ENCODE data around the gene SLC45A3. TPM values are rescaled to one million over a fixed set of nuclear protein-coding genes. Genes with fewer than 3 reads are reported as not detected.

The SLC45A3 gene
- total RNA-seq, 1 donor from 2014 or later: 2.0 TPM

DNA sequence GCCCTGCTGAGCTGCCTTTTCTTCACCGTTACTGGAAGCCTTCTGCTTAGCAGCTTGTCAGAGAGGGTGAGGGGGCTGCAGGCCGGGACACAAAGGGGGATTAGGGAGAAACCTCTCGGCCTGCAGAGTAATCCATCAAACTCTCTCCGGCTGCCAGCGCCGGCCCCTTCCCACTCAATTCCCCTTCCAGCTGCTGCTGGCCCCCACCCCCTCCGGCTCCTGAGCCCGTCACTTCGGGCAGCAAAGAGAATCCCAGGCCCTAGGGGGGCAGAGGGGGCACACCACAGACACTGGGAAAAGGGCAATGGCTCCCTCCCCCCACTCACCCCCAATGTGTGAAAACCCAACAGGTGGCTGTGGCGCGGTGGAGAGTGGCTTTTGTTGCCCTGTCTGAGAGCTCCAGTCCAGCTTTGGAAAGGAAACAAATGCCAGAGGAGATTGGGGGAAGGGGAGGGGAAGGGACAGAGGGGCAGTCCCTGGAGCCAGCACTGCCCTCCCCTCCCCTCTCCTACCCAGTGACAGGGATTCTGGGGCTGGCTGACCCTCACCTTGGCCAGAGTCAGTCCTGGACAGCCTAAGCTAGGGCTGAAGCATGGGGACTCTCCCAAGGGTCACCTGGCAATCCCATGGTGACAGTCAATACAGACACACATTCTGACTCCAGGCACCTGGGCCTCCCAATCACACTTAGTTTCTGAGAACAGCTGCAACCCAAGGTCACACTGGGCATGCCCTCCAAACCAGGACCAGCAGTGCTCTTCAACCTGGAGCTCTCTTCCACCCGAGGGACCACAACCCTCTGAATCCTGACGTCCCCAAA, 9.5 kb downstream of the SLC45A3 start:
- no peak for FAIRE-seq
- no peak for DNase-seq (ENCODE audit: low spot score in 2 of 2)

DNA sequence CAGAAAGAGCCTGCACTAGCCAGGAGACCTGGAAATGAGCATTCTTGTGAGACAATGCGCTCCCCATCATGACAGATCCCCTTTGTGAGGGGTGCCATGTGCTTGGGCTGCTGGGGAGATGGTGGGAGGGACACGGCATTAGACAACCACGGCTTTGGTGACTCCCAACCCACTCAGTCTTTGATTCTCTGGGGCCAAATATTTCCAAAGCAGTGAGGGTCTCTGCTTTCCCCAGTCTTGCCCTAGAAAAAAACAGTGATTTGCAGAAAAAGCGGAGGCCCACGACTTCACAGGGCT, 10.2 kb downstream of the SLC45A3 start:
- no peak for DNase-seq (ENCODE audit: low spot score in 2 of 2)
- FAIRE-seq: no peak

DNA sequence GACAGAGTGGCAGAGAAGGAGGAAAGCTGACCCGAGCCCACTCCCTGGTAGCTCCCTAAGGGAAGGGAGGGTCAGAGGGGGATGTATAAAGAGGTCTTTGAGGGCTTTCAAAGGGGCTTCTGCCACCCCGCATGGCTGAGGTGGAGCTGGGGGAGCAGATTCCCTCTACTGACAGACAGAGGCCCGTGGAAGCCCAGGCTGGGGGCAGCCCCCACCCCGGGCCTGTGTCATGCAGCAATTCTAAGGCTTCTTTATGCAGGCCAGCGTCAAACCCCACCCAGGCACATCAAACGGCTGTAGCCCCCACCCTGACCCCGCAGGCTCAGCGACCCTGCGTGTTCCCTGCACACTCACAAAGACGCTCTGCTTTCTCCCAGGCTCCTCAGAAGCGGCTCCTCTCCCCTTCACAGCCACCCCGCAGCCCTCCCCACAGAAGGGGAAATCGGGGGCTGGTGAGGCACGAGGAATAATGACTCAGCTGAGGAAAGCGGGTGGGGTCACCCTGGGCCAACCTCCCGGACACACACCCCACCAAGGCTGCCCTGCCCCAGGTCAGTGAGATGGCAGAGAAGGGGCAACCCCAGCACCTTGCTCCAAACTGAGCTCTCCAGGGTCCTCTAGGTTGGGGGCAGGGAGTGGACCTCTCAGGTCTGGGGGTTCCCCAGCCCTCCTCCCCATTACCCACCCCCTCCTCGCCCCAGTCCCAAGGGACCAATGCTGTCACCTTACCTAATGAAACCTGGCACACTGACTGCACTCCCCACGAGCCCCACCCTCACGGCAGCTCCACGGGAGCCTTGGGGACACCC, 10.8 kb downstream of the SLC45A3 start:
- FAIRE-seq (no peak), DNase-seq (ENCODE audit: low spot score in 2 of 2) (no peak)

DNA sequence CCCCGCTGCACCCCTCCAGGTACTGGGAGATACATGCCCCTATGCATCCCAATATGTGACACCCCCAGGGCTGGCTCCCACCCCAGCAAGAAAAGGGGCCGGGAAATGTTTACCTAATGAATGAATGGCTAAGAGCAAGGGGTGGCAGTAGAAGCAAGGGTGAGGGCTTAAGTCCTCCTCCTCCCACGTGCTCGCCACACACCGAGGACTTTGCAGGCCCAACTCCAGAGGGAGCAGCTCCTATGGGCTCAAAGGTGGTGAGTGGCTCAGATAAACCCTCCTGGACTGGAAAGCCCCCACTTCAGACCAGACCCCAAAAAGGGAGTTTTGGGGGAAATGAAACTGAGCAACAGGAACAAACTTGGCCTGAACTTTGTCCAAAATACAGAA, 11.4 kb downstream of the SLC45A3 start:
- FAIRE-seq (no peak), DNase-seq (ENCODE audit: low spot score in 2 of 2) (no peak)

DNA sequence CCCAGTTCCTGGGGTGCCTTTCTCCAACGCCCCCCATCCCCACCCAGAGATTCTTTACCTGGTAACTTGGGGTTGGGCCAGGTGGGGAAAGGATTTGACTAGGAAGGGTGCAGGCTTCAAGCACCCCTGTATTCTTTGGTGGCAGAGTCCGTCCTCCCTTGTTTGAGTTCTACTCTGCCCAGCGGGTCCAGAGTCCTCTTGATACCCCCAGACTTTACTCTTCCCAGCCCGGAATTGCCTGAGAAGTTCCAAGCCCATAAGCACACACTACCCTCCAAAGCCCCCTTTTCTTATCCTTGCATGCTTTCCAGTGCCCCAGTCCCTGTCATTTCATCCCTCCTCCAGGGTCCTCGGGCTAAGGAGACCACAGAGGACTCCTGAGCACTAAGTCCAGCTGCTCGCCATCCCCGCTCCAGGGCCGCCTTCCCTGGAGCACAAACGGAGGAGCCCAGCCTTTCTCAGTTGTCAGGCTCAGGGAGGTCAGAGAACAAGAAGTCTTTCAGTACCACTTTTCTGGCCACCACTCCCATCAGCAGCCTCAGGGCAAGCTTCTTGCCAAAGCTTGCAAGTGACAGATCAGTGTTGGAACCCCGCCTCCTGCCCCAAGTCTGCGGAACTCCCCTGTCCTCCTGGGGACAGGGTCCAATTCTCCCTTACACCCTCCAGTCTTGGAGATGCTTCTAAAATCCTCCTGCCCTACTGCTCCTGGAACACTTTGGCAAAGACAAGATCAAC, 12.2 kb downstream of the SLC45A3 start:
- peak in 1 of 2 donors; percentile 35 for DNase-seq (ENCODE audit: low spot score in 2 of 2)
- no peak for FAIRE-seq

DNA sequence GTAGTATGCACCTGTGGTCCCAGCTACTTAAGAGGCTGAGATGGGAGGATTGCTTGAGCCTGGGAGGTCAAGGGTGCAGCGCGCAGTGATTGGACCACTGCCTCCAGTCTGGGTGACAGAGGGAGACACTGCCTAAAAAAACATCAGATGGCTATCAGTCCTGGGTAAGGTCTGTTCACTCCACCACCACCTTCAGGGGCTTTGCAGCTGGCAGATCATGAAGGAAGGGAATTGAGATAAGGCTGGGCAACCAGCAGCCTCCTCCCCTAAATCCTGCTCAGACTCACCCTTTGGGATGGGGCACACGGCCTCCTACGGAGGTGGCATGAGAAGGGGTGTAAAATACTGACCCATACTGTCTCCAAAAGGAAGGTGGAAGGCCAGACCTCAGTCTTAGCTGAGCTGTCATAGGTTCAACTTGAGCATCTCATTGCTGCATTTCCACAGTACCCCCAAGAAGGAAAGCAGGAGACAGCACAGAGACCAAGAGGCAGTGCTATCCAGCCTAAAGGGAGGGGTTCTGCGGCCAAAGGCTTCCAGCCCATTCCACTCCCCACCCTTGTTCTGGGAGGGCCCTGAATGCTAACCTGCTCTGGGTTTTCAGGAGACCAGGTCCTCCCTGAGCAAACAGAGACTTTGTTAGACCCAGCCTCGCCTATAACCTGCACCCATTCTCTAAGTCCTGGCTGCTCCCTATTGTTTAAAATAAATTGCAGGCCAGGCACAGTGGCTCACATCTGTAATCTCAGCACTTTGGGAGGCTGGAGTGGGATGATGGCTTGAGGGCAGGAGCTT, 13.7 kb downstream of the SLC45A3 start:
- DNase-seq (ENCODE audit: low spot score in 2 of 2) (no peak), FAIRE-seq (no peak)

DNA sequence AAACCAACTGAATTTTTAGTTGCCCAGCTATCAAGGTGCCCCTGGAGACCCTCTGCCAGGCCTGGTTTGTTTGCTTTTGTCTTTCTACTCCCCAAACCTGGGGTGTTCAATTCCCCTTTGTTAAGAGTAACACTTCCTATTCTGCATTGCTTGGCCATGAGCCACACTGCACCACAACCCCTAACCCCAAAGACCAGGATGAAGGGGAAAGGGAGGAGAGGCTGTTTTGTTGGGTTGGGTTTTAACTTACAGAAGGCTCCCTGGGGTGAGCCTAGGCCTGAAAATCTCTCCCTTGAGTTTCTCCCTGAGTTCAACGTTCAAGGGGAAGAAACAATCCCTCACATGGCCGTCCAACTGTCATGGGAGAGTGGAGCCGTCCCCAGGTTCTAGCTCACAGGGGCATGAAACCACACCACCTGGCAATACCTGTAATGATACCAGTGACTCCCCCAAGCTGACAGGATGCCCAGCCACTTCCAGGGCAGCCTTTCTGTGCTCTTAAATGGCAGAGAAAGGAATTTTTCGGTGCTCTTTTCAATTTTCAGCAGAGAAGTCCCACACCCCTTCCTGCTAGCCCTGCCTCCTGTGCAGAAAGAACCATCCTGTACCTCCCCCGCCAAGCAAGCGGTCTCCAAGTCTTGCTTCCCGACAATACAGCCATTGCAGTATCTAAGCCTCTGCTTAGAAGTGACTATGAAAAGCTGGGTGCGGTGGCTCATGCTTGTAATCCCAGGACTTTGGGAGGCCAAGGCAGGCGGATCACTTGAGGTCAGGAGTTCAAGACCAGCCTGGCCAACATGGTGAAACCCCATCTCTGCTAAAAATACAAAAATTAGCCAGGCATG, 14.9 kb downstream of the SLC45A3 start:
- no peak for FAIRE-seq
- DNase-seq (ENCODE audit: low spot score in 2 of 2): peak in 1 of 2 donors; percentile 10

DNA sequence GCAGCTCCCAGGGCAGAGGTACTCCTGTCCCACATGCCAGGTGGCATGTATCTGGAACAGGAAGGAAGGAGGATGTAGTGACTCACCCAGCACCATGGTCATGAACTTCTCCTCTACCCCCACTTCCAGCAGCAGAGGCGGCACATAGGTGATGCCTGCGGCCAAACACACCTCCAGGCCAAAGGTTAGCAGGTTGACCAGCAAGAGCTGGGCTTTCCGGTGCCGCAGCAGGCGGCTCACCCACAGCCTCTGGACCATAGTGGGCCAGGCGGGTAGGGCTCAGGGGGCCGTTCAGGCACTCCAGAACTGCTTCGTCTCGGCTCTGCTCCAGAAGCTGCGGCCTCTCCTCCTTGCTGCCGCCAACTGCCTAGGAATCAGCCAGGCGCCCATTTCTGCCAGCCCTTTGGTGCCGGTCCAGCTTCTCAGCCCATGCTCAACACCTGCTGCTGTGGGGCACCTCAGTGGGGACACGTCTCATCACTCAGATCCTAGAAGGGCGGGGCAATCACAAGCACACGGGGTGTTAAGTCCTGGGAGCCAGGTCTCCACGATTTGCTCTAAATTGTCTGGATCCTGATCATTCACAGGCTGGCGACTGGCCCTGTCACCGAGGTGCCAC, 15.8 kb downstream of the SLC45A3 start:
- FAIRE-seq (no peak), DNase-seq (ENCODE audit: low spot score in 2 of 2) (peak in 1 of 2 donors; percentile 7)

DNA sequence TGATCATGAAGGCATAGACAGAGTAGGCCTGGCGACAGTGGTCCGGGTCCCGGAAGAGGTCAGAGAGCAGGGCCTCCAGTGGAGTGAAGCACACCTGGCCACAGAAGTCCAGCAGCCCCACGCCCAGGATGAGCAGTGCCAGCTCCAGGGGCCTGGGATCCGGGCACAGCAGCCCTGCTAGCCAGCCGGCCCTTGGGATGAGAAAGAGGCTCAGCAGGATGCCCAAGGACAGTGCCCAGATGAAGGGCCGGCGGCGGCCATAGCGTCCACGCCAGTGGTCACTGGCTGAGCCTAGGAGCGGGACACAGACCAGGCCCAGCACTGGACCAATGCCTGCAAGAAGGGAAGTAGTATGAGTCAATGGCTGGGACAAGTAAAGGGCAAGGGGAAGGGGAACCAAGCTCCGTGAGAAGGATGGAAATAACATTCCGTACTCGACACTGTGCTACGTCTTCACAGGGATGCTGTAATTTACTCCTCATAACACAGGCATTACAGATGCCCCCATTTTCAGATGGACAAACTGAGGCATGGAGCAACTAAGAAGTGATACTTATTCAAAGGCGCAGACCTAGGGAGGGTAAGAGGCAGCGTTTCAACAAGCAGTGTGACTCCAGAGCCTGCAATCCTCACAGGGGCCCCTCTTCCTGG, 16.9 kb downstream of the SLC45A3 start:
- DNase-seq (ENCODE audit: low spot score in 2 of 2): peak in 1 of 2 donors; percentile 19
- no peak for FAIRE-seq

DNA sequence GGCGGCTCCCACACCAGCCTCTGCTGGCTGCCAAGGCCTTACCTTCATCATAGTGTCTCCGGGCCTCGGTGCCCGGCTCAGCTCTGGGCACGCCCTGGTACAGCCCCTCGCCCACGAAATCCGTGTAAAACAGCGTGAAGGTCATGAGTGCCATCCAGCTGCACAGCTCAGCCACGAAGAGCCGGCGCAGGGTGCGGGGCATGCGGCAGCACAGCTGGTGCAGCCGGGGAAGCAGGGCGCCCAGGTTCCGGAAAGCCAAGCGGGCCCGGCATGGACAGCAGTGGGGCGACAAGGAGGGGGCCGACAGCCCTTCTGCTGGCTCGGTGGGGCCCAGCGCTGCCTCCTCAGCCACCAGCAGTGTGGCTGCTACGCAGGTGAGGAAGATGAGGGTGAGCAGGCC, 17.5 kb downstream of the SLC45A3 start:
- FAIRE-seq (no peak), DNase-seq (ENCODE audit: low spot score in 2 of 2) (no peak)

DNA sequence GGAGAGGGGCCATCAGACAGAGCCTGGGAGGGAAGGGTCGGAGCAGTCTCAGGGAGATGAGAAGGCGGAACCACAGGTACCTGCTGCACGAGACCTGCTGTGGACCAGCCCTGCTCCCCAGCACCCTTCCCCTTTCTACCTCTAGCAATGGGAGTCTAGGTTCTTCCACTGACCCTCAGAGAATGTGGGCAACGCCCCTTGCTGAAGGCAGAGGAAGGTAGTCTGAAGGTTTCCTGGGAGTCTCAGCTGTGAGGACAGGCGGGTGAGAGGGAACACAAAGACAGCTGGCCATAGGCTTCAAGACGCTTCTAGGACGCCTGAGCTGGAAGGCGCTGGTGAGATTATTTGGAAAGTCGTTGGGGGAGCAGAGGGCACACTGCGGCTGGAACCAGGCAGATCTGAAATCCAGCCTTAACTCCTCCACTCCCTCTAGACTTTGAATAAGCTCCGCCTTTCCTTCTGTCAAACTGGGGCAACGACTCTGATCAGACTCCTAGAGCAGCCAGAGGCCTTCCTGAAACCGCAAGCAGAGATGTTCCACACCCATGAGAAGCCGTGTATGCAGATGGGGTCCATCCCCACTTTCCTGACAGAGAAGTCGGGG, 18.1 kb downstream of the SLC45A3 start:
- no peak for FAIRE-seq
- peak in 1 of 2 donors; percentile 6 for DNase-seq (ENCODE audit: low spot score in 2 of 2)

DNA sequence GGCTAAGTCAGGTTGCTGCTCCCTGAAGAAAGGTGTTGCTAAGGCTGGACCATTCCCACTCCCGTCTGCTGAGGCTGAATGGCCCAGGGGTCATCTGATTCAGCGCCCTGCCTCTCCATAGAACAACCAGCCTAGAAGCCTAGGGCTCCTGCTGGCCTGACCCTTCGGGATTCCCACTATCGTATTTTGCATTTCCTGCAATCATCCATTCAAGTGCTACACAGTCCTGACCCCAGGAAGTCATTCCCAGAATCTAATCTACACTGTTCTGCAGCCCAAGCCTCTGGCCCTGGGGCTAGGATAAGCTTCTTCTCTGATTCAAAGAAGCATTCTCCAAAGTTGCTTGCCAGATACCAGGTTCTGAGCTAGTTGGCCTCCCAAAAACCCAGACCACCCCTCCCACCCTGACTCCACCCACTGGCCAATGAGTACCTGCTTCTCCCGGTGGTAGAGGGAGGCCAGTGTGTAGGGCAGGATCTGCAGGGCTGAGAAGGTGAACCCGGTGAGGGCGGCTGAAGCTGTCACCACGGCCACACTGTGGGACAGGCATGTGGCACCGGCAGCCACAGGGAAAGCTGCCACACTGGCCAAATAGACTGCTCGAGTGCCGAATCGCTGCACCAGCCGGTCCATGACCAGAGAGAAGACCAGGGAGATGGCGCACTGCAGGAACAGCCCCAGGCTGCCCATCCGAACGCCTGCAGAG, 18.7 kb downstream of the SLC45A3 start:
- DNase-seq (ENCODE audit: low spot score in 2 of 2): peak in 1 of 2 donors; percentile 17
- no peak for FAIRE-seq

DNA sequence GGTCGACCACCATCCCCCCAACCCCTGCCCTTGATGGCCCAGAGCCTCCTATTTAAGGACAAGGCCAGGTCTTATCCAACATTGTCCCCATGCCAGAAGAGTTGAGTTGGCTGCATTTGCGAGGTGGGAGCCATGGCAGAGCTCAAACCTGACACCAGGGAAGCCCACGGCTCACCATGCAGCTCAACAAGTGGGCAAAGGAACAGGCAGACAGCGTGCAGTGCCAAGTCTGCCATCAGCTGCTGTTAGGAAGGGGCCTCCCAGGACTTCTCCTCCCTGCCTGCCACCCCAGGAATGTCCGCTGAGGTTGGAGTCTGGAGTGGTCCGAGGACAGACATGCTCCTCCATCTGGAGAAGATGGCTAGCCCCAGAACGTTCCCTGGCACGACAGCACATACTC, 19.9 kb downstream of the SLC45A3 start:
- DNase-seq (ENCODE audit: low spot score in 2 of 2) (no peak), FAIRE-seq (no peak)

DNA sequence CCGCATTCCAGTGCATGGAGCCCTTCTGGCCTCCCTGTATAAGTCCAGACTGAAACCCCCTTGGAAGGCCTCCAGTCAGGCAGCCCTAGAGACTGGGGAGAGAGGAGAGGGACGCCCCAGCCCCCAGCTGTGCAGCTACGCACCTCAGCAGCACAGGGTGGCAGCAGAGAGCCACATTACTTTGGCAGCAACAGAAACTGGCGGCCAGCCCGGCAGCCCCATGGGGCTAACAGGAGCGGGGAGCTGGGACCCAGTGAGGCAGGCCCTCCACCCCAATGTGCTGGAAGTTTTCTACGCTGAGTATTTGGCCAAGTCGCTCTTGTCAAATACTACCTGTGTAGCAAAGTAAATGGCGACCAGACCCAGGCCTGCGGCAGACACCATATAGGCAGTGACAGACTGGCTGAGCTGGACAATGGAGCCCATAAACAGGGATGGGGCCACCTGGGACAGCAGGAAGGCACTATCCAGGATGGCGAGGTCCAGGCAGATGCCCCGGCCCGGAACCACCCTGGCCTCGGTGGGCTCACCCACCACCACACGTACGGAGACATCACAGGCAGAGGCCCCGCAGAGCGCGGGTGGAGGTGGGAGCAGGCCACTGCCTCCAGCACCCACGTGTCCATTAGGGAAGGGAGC, 21.2 kb downstream of the SLC45A3 start:
- FAIRE-seq: no peak
- peak; percentile 78 to 90 for DNase-seq (ENCODE audit: low spot score in 2 of 2)

DNA sequence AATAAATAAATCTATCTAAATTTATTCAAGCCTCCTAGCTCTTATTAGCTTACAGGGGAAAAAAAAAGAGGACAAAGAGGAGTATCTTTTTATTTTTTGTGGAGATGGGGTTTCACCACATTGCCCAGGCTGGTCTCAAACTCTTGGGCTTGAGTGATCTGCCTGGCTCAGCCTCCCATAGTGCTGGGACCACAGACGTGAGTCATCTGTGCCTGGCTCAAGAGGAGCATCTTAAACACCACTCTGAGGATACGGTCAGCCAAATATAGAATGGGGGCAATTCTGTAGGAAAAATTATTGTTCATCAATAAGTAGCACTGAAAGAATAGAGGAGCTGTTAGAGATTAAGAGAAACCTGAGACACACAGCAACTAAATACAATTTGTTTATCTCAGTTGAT, 24.1 kb downstream of the SLC45A3 start:
- DNase-seq (ENCODE audit: low spot score in 2 of 2) (no peak), FAIRE-seq (no peak)

DNA sequence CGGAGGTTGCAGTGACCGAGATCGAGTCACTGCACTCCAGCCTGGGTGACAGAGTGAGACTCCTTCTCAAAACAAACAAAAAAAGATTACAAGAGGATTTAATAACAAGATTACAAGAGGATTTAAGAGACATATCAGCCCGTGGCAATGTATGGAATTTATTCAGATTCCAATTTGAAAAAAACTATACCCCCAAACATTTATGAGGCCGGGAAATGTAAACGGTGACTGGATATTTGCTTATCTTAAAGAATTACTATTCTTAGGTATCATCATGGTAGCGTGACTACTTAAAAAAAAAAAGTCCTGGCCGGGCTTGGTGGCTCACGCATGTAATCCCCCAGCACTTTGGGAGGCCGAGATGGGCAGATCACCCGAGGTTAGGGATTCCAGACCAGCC, 27.3 kb downstream of the SLC45A3 start:
- no peak for FAIRE-seq
- DNase-seq (ENCODE audit: low spot score in 2 of 2): no peak

DNA sequence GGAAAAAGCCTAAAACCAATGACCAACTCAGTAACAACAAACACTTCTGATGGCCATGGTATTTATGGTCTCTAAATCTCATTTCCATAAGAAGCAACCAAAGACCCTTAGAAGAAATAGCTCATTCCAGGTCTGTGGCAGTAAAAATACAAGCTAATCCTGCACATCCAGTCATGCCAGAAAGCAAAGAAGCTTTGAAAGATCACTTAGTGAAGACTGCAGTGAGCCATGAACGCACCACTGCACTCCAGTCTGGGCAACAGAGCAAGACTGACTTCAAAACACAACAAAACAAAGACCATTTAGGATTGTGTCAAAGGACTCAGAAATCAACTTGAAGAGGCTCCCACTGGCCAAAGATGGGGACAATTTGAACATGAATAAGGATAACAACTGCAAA, 30.1 kb downstream of the SLC45A3 start:
- no peak for FAIRE-seq
- no peak for DNase-seq (ENCODE audit: low spot score in 2 of 2)
